Measurements from ENCODE around the gene EFCAB6.

EFCAB6 gene

DNA sequence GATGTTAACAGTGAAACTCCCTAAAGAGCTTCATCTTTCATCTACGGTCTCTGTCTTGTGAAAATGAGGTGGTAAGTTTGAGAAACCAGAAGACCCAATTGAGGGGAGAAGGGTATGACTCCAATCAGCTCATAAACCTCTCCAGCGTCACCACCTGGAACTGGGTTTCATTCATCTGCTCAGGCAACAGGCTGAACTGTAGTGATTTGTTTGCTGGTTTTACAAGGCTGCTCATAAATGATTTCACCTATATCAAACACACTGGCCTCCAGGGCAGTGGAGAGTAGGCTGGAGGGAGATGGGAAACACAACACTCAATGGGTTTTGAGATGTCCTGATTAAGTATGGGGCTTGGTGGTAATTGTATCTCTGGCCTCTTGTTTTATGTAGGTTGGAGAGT lies 79.0 kb downstream of the EFCAB6 start:
- DNase-seq (ENCODE audit: low spot score) = no peak
- in situ Hi-C loops (cut with MboI; ENCODE audit: low pct_unique_long_range_greater_than_20kb, low sequenced_read_pairs, unreplicated experiment) = no loop called here
- TF ChIP-seq, protein P1, sequence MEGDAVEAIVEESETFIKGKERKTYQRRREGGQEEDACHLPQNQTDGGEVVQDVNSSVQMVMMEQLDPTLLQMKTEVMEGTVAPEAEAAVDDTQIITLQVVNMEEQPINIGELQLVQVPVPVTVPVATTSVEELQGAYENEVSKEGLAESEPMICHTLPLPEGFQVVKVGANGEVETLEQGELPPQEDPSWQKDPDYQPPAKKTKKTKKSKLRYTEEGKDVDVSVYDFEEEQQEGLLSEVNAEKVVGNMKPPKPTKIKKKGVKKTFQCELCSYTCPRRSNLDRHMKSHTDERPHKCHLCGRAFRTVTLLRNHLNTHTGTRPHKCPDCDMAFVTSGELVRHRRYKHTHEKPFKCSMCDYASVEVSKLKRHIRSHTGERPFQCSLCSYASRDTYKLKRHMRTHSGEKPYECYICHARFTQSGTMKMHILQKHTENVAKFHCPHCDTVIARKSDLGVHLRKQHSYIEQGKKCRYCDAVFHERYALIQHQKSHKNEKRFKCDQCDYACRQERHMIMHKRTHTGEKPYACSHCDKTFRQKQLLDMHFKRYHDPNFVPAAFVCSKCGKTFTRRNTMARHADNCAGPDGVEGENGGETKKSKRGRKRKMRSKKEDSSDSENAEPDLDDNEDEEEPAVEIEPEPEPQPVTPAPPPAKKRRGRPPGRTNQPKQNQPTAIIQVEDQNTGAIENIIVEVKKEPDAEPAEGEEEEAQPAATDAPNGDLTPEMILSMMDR (IDR thresholded peaks at IDR 0.05; ENCODE audit: extremely low read depth, insufficient read depth, missing control alignments) = no peak

DNA sequence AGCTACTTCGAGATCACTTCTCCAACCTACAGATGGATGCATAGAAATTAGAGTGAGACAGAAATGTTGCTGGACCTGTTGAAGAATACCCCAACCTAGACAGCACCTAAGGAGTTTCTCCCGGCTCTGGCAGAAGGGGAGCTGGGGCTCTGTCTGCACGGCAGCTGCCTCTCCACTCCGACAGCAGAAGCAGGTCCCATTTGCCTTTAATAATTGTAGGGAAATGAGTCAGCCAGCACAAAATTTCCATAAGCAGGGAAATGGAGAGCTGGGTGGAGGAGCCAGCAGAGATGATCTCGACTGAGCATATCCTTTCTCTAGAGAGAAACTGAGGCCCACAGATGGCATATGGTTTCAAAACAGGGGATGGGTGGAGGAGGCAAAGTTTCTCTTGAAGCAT lies 80.1 kb downstream of the EFCAB6 start:
- TF ChIP-seq, protein P1 (IDR thresholded peaks at IDR 0.05; ENCODE audit: extremely low read depth, insufficient read depth, missing control alignments) = no peak
- in situ Hi-C loops (cut with MboI; ENCODE audit: low pct_unique_long_range_greater_than_20kb, low sequenced_read_pairs, unreplicated experiment) = no loop called here

DNA sequence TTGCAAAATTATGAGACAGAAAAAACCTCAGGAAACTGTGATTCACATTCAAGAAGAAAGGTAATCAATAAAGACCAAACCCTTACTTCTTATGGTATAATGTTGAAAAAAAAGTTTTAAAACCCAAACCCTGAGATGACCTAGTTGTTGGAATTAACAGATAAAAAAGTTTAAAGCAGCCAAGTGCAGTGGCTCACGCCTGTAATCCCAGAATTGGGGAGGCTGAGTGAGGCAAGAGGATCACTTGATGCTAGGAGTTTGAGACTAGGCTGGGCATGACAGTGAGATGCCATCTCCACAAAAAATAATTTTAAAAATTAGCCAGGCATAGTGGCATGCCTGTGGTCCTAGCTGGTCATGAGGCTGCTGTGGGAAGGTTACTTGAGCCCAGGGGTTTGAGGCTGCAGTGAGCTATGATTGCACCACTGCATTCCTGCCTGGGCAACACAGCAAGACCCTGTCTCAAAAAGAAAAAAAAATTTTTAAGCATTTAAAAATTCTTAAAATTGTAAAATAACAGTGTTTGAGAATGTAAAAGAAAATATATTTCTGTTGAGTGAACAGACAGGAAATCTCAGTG lies 85.1 kb downstream of the EFCAB6 start:
- in situ Hi-C loops (cut with MboI; ENCODE audit: low pct_unique_long_range_greater_than_20kb, low sequenced_read_pairs, unreplicated experiment) = no loop called here
- TF ChIP-seq, protein P1 (IDR thresholded peaks at IDR 0.05; ENCODE audit: extremely low read depth, insufficient read depth, missing control alignments) = no peak
- no peak for DNase-seq (ENCODE audit: low spot score)

More for the DNA sequence above, 80.1 kb downstream of the EFCAB6 start:
- DNase-seq (ENCODE audit: low spot score) = no peak

DNA sequence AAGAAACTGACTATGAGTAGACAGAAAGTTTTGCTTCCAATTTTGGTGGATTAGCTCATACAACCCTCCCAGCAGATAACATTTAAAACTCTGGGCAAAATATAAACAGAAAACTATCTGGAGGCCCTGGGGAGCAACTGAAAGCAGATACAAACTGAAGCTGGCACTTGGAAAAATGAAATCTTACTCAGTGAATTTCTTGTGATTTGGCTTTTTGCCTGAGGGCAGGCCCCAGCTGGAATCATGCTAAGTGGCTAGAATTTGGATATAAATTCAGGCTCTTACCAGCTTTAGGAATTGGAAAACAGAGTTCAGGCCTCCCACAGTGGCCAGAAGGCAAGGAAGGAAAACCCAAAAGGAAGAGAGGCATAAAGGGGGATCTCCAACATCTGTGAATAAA lies 85.8 kb downstream of the EFCAB6 start:
- TF ChIP-seq, protein P1 (IDR thresholded peaks at IDR 0.05; ENCODE audit: extremely low read depth, insufficient read depth, missing control alignments) = no peak
- DNase-seq (ENCODE audit: low spot score) = no peak
- in situ Hi-C loops (cut with MboI; ENCODE audit: low pct_unique_long_range_greater_than_20kb, low sequenced_read_pairs, unreplicated experiment) = no loop called here

DNA sequence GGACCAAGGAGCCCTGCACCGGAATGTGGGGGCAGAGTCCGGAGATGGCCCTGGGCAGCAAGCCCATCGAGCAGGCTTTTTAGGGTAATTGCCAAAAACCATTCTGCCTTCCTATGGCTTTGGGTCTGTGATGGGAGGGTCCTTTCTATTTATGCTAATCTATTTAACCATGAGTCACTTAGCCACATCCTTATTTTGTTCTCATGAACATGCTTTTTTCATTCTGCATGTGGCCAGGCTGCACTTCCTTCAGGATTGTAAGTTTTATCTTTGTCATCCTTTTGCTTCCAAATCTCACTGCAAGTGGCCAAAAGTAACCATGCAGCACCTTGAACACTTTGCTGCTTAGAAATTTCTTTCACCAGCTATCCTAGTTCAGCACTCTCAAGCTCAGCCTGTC lies 88.3 kb downstream of the EFCAB6 start:
- in situ Hi-C loops (cut with MboI; ENCODE audit: low pct_unique_long_range_greater_than_20kb, low sequenced_read_pairs, unreplicated experiment) = no loop called here
- DNase-seq (ENCODE audit: low spot score) = no peak
- TF ChIP-seq, protein P1 (IDR thresholded peaks at IDR 0.05; ENCODE audit: extremely low read depth, insufficient read depth, missing control alignments) = no peak

DNA sequence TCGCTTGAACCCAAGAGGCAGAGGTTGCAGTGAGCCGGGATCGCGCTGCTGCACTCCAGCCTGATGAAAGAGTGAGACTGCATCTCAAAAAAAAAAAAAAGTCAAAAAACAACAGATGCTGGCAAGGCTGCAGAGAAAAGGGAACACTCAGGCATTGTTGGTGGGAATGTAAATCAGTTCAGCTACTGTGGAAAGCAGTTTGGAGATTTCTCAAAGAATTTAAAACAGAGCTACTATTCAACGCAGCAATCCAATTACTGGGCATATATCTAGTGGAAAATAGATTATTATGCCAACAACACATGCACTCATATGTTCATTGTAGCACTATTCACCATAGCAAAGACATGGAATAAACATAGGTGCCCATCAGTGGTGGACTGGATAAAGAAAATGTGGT lies 89.7 kb downstream of the EFCAB6 start:
- DNase-seq (ENCODE audit: low spot score) = no peak
- in situ Hi-C loops (cut with MboI; ENCODE audit: low pct_unique_long_range_greater_than_20kb, low sequenced_read_pairs, unreplicated experiment) = no loop called here
- TF ChIP-seq, protein P1 (IDR thresholded peaks at IDR 0.05; ENCODE audit: extremely low read depth, insufficient read depth, missing control alignments) = no peak

DNA sequence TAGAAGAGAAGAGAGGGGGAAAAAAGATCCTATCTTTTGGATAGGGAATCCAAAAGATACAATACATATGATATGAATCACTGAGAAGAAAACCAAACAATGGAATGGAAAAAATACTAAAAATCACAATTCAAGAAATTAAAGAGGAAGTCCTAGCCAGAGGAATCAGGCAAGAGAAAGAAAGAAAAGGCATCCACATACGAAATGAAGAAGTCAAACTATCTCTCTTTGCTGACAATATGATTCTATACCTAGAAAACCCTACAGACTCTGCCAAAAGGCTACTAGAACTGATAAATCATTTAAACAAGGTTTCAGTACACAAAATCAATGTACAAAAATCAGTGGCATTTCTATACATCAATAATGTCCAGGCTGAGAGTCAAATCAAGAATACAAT lies 91.4 kb downstream of the EFCAB6 start:
- TF ChIP-seq, protein P1 (IDR thresholded peaks at IDR 0.05; ENCODE audit: extremely low read depth, insufficient read depth, missing control alignments) = no peak
- no peak for DNase-seq (ENCODE audit: low spot score)
- in situ Hi-C loops (cut with MboI; ENCODE audit: low pct_unique_long_range_greater_than_20kb, low sequenced_read_pairs, unreplicated experiment) = no loop called here
